ENCODE measurements around the gene GEMIN7.

DNA sequence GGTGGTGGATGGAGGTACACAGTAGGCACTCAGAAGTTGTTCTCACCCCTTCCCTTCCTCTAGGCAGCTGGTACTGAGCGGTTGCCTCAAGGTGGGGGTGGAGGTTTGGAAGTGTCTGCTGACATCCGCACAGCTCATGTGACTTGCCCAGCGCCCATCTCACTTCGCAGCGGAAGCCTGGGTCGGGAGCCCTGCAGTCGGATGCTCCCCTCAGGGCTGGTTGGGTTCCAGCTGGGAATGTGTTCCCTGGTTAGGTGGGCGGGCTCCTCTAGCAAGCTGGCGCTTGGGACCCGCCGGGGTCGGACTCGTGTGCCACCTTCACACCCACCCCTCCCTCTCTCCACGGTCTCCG, 24.1 kb downstream of the GEMIN7 start:
- TF ChIP-seq, protein P1, sequence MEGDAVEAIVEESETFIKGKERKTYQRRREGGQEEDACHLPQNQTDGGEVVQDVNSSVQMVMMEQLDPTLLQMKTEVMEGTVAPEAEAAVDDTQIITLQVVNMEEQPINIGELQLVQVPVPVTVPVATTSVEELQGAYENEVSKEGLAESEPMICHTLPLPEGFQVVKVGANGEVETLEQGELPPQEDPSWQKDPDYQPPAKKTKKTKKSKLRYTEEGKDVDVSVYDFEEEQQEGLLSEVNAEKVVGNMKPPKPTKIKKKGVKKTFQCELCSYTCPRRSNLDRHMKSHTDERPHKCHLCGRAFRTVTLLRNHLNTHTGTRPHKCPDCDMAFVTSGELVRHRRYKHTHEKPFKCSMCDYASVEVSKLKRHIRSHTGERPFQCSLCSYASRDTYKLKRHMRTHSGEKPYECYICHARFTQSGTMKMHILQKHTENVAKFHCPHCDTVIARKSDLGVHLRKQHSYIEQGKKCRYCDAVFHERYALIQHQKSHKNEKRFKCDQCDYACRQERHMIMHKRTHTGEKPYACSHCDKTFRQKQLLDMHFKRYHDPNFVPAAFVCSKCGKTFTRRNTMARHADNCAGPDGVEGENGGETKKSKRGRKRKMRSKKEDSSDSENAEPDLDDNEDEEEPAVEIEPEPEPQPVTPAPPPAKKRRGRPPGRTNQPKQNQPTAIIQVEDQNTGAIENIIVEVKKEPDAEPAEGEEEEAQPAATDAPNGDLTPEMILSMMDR (IDR thresholded peaks at IDR 0.05; ENCODE audit: insufficient read depth, low read length, poor library complexity, severe bottlenecking) = no peak
- TF ChIP-seq EZH2phosphoT487 (conservative IDR thresholded peaks at IDR 0.05; ENCODE audit: low read length) = no peak

Measured in SU-DHL-6 (cell line).